Activated CD4-positive, CD25-positive, alpha-beta regulatory T cell treated with anti-CD3 and anti-CD28 coated beads, Interleukin-2, amount 50 U/mL, for 24 hours (primary cell): ENCODE measurements around the gene FASTKD1.
A peak's percentile ranks its signal among the peaks of the same experiment; 100 is the strongest.

Source experiments
- ATAC-seq, 2 donors: fragments of 150-1000 bp; cut with Tn5 transposase; one replicate each; pipeline ENCODE4 v1.10.0; 2021; ENCODE audit warnings: mild to moderate bottlenecking in 1 of 2, moderate library complexity in 1 of 2

FASTKD1 gene

GRCh38 chr2:169495310-169495928 lies 78.2 kb downstream of the FASTKD1 start:
- ATAC-seq = no peak

DNA sequence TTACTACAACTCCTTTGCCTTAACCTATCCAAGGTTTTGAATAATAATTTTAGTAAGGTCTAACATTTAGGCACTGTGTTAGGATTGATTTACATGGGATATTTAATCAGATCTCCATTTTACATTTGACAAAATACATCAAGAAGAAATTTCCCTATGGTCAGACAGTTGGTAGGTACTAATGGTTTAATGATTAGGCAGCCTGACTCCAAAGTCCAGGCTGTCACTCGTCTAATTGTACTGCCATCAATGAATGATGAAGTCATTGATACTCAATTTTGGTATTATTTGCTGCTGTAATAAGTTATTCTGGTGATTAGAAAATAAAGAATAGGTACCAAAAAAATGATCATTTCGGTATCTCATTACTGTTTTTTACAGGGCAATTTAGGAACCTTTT lies 80.3 kb downstream of the FASTKD1 start:
- no peak for ATAC-seq

DNA sequence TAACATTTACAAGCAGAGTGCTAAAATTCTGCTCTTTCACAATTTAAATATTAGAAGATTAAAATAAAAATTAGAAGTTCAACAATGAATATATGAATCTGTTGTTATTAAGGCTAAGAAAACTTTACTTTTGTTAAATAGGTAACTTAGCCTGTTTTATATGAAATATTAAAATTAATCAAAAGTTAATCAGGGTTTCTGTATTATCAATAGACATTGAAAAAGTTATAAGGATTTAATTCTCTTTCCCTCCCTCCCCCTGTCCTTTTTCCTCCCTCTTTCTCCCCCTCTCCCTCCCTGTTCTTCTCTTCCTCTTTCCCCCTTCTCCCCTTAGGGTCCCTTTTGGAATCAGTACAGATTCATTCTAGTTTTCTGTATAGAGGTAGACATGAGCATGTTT lies 82.3 kb downstream of the FASTKD1 start:
- no peak for ATAC-seq

DNA sequence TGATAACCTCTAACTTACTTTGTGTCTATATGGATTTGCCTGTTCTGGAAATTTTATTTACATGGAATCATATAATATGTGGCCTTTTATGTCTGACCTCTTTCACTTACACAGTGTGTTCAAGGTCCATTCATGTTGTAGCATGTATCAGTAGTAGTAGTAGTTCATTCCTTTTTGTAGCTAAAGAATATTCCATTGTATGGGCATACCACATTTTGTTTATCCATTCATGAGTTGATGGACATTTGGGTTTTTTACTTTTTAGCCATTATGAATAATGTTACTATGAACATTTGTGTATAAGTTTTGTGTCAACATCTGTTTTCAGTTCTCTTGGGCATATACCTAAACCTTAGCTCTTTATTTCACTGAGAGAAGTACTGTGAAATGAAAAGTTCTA lies 82.8 kb downstream of the FASTKD1 start:
- ATAC-seq = no peak

- ATAC-seq = peak; percentile 9 to 41
Observed at GRCh38 chr2:169486487-169486886, 87.2 kb downstream of the FASTKD1 start.

DNA sequence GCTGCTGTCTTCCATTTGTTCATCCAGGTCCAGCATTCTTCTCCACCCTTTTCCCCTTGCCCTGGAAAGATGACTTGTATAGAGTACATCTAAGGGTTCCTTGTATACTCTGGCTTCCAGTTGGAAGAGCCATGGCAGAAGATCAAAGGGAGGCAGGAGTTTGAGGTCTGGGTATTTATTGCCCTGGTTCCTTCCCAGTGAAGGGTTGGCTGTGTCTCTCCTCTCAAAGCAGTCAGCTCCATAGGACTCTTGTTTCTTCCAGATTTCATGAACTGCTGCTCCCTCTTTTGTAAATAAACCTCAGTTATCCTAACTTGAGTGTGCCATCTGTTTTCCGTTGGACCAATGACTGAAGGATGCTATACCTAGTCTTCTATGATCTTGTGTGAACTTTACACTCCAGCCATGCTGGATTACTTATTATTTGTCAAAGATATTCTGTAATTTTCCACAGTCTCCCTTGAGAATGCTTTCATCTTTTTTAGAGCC lies 88.0 kb downstream of the FASTKD1 start:
- no peak for ATAC-seq

DNA sequence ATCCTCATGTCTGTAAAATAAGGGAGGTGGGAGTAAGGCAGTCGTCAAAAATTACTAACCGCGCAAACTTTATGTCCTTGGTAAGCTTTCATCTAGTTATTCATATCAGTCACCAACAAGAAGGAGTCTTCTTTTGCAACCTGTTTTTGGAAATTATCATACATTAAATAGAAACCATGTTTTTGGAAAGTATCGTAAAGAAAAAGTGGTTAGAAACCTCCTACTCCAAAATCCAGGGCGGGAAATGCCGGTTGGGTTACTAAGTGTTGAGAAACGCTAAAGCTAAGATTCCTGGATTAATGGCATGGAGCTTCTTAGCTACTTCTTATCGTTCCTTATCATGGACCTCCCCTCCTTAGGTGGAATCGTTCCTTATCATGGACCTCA lies 93.6 kb downstream of the FASTKD1 start:
- ATAC-seq = no peak
